Coronary artery (tissue), 2 donors: Measurements from ENCODE around the gene APBA2.

Experiments
- DNase-seq: peaks from one replicate; pipeline ENCODE4 v3.0.0-alpha.2; 2017; ENCODE audit warnings: low spot score
- H3K27ac ChIP-seq, 2 donors: fragments of 200-600 bp; sonication (generic); one replicate each; pipeline ENCODE4 v1.5.1; 2016 to 2019
- H3K4me3 ChIP-seq: fragments of 200-600 bp; sonication (generic); 2 replicates; pipeline ENCODE4 v1.5.1; 2016; ENCODE audit warnings: mild to moderate bottlenecking, moderate library complexity
- TF ChIP-seq, protein P1 (sequence below): fragments of 200-600 bp; sonication (generic); IDR thresholded peaks from one replicate; pipeline ENCODE4 v1.5.1; 2019; ENCODE audit warnings: antibody characterized with exemption

APBA2 gene

DNA sequence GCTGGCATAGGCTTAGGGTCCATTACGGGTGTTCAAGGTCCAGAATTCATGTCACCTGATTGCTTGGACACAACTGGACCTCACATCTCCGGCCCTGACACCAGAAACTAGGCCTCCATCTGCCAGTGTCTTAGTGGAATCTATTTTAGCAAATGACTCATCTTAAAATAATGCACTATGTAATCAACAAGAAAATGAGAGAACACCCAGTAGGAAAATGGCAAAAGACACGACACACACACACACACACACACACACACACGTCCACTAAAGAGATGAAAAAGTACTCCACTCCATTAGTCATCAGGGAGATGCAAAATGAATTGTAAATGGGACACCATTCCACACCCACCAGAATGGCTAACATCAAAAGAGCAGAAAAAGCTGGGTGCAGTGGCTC is 11.2 kb downstream of the APBA2 start:
- DNase-seq: no peak
- H3K27ac ChIP-seq: no peak overlapping the region
- TF ChIP-seq, protein P1, sequence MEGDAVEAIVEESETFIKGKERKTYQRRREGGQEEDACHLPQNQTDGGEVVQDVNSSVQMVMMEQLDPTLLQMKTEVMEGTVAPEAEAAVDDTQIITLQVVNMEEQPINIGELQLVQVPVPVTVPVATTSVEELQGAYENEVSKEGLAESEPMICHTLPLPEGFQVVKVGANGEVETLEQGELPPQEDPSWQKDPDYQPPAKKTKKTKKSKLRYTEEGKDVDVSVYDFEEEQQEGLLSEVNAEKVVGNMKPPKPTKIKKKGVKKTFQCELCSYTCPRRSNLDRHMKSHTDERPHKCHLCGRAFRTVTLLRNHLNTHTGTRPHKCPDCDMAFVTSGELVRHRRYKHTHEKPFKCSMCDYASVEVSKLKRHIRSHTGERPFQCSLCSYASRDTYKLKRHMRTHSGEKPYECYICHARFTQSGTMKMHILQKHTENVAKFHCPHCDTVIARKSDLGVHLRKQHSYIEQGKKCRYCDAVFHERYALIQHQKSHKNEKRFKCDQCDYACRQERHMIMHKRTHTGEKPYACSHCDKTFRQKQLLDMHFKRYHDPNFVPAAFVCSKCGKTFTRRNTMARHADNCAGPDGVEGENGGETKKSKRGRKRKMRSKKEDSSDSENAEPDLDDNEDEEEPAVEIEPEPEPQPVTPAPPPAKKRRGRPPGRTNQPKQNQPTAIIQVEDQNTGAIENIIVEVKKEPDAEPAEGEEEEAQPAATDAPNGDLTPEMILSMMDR: no peak
- H3K4me3 ChIP-seq: no peak overlapping the region

DNA sequence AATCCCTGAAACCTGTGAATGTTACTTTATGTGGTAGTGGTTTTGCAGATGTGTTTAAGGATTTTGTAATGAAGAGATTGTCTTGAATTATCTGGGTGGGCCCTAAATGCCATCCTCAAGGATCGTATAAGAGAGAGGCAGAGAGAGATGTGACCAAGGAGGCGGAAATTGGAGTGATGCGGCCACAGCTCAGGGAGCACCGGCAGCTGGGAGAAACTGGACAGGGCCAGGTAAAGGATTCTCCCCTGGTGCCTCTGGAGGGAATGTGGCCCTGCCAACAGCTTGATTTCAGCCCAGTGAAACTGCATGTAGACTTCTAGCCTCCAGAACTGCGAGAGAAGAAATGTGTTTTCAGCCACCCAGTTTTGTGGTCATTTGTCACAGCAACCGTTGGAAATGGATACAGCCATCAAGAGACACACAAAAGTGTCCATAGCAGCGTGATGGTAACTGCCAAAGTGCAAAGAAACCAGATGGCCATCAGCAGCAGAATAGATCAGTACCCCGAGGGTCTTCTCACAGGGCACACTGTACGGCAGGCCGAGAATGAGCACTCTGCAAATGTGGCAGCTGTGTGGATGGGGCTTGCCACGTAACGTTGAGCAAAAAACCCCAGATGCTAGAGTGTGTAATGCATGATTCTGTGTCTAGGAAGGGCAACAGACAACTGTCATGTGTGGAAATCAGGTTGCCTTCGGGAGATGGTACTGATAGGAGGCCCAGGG is 12.2 kb downstream of the APBA2 start:
- Histone ChIP-seq H3K27ac (no peak overlapping the region), H3K4me3 (no peak overlapping the region)
- no peak for DNase-seq
- TF ChIP-seq, protein P1: no peak

DNA sequence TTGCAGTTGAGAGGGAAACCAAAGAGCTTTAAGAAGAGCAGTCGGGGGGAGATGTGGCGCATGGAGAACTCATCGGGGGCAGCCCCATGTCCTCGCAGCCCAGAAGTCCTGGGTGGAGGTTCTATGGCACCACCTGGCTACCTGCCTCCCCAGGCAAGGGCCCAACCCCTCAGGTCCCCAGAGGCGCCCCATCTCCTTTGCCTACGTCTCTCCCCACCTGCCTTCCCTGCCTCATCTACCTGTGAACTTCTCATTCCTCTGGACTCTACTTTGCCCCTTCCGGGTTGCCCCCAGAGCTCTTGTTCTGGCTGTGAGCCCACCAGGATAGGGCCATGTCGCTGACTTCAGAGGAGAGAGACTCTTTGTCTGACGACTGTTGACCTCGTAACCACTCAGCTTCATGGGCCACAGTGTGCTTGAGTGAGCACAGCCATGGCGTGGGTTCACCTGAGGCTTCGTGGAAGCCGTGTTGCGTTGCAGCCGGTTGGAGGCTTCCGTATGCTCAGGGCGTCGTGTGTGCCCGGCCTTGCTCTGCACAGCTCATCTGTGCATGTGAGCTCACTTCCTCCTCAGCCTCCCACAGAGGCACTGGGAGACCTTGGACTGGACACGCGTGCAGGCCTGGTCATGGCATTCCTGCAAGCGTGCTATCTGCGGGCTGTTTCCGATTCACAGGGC is 13.4 kb downstream of the APBA2 start:
- Histone ChIP-seq H3K27ac (no peak overlapping the region), H3K4me3 (no peak overlapping the region)
- TF ChIP-seq, protein P1: no peak
- DNase-seq: no peak

DNA sequence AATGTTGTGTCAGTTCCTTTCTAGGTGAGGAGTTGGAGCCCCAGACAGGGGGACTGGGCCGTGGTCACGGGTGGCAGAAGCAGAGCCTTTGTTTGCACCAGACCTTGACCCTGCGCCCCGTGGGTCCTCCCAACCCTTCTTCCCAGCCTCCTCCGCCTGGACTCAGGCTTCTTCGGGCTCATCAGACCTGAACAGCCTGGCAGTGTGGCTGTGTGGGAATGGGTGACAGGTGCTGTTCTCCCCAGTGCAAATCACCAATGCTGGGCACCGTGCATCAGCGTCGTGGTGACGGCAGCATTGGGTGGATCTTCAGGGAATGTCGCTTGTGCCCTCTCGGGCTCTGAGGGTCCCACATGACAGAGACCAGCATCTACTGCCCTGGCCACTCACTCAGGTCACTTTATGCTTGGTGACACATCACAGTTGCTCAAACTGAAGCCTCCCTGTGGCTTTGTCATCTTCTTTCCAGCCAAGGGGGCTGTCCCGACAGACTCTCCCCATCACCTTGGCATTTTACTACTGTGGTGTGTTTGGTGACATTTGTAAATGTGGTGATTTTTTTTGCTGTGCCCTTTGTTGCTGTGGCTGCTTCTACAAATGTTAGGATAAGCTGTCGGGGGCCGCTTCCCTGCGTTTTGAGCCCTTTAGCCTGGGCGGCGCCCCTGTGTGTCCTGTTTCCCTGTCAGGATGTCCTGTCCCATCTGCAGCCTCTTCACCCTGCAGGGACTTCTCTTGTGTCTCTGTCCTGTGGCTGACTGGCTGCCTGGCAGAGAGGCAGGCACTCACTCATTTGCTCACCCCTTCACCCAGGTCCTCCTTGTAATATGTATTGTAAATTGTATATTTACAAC is 14.5 kb downstream of the APBA2 start:
- H3K4me3 ChIP-seq: no peak overlapping the region
- no peak overlapping the region for H3K27ac ChIP-seq
- TF ChIP-seq, protein P1: no peak
- no peak for DNase-seq

DNA sequence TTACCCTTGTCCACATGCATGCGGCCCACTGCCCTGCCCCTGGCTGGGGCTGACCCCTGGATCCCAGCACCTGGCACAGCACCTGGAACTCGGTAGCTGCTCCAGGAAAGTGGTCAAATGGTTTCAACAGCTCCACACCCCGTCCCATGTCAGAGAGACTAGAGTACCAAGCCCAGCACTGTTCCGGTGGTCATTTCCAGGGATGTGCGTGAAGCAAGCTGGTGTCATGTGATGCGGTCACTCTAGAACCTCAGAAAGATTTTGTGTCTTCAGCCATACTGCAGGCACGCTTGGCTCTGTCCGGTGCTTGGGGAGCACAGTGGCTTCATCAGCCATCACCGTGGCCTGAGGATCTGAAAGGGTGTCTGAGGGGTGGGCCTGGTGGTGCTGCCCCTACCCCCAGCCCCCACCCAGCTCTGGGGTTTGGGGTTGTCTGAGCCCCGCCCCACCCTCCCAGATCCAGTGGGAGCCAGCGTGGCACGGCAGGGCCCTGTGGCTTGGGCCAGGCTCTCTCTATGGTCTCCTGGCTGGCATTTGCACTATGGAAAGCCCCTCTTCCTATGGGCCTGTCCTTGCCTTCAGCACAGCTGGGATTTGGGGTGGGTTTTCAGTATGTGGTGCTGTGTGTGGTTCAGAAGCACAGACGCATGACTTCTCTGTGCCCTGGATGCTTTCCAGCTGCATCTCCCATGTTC is 15.3 kb downstream of the APBA2 start:
- TF ChIP-seq, protein P1: no peak
- H3K27ac ChIP-seq: no peak overlapping the region
- no peak overlapping the region for H3K4me3 ChIP-seq
- DNase-seq: no peak

DNA sequence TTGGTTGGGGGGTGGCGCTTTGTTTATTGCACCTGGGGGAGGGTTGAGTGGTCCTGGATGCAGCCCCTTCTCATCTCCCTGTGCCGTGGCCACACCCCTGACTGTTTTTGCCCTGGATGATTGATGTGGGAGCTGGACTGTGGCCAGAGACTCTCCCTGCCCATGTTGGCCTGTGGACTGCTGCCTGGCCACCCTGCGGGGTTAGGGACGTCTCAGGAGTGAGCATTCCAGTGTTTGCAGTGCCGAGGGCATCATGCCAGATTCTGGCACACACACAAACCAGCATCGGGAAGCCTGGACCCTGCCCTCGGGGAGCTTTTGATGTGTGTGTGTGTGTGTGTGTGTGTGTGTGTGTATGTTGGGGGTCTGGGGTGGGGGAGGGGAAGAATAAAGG is 15.8 kb downstream of the APBA2 start:
- H3K4me3 ChIP-seq: no peak overlapping the region
- no peak for DNase-seq
- H3K27ac ChIP-seq: no peak overlapping the region
- TF ChIP-seq, protein P1: no peak
